H1 (cell line): Measurements from ENCODE around the gene RBM19.

Source experiments
- ATF3 ChIP-seq: IDR thresholded peaks from 2 replicates; pipeline ENCODE4 v1.6.1; 2011; ENCODE audit warnings: low read depth, mild to moderate bottlenecking, low read length; ENCODE audit not compliant: insufficient read depth
- CHD1 ChIP-seq: IDR thresholded peaks from 2 replicates; pipeline ENCODE4 v1.6.1; 2012; ENCODE audit warnings: low read depth, low read length, improper control_type of control experiment
- HDAC2 ChIP-seq, 2 experiments: fragments of 300-600 bp in 1 of 2; sonication (generic) in 1 of 2; IDR thresholded peaks; 2 replicates each; pipeline ENCODE4 v1.6.1; 2011 to 2012; ENCODE audit warnings: low read depth in 2 of 2, low read length in 2 of 2, mild to moderate bottlenecking in 2 of 2, moderate library complexity in 2 of 2, borderline replicate concordance in 1 of 2, inconsistent platforms in 1 of 2

DNA sequence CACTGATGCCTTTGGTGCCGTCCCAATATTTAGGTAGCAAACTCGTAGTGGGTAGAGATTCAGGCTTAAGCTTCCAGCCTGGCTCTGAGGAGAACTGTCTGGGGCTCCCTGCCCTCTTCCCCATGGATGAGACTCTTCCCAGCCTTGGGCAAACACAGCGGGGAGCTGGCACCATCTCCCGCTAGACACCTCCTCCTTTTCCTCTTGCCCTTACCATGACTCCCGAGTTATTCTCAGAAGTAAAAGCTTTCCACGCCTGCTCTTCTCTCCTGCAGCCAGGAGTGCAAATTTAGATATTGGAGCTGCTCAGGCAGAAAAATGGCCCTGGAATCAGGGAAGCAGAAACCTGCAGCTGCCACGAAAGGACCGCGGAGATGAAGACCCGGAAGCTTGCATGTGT lies 45.6 kb upstream of the RBM19 start:
- TF ChIP-seq CHD1 (no peak), ATF3 (no peak), HDAC2 (IDR thresholded peaks at IDR 0.05; ENCODE audit: borderline replicate concordance in 1 of 2, low read depth in 2 of 2, low read length in 2 of 2) (no peak)
